Activated T-cell treated with anti-CD3 and anti-CD28 coated beads for 1 hour (primary cell): Measurements from ENCODE around the gene COMMD3.

ENCODE experiments used
- DNase-seq: peaks from one replicate; pipeline ENCODE4 v3.0.0-alpha.2; 2020; ENCODE audit warnings: low read depth

Gene COMMD3

DNA sequence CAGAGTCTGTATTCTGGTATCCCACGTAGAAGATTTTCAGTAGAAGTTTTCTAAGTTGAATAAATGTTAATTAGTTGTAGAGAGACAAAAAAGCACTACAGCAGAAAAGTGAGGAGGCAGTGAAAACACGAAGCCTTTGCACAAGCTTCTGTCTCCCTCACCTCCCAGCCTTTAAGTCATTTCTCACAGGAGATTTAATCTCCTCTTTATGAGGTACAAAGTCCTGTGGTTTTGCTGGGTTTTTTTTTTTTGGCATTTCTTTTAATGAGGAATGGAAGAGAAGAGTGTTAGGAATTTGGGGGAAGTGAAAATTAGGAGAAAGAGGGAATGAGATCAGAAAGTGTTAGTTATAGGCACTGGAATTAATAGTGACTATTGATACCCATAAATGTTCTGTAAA lies 50.6 kb downstream of the COMMD3 start:
- no peak for DNase-seq

DNA sequence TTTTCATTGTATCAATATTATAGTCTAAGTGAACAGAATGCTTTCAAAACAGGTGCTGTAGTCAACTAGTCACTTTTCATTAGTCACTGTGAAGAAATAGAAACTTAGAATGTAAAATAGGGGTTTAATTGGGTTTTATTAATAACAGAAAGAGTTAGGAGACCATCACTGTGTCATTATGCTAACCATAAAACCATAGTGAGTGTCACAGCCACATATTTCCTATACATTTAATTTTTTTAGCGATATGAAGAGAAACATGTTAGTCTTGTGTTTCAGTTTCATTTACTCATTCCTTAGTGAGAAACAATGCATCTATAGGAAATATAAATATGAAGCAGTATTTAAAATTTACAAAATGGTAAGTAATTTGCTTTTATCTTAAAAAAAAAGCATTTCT lies 51.3 kb downstream of the COMMD3 start:
- DNase-seq = no peak

GRCh38 chr10:22368402-22368801 lies 52.2 kb downstream of the COMMD3 start:
- DNase-seq = no peak

GRCh38 chr10:22368981-22369380 lies 52.8 kb downstream of the COMMD3 start:
- no peak for DNase-seq

DNA sequence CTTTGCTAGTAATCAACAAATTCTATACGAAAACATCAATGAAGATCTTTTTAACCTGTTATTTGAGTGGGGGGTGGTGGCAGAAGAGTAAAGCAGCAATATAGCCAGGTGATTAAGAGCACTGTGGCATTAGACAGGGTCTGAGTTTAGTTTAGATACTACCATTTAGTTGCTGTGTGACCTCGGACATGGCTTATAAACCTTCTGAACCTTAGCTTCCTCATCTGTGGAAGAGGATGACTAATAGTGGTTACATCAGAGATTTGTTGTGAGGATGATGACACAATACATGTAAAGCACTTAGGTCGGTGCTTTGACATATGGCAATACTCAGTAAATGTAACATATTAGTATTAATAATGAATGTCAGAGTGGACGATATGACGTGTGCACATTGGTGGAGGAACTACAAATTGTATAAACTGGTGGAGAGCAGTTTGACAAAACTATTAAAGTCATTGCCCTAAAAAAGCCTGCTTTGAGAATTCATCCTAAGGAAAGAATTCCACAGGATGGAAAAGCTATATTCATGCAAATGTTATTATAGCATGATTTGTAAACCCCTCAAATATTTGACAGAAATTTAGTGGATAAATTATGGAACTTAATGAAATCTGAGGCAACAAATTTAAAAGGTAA lies 53.4 kb downstream of the COMMD3 start:
- no peak for DNase-seq
